Hepatocyte (in vitro differentiated cells): ENCODE data around the gene FBH1.

Experiments
- CTCF ChIP-seq: fragments of 200-600 bp; sonication (generic); IDR thresholded peaks from 2 replicates; pipeline ENCODE4 v1.5.1; 2016; ENCODE audit warnings: antibody characterized with exemption, mild to moderate bottlenecking; ENCODE audit not compliant: poor library complexity
- EZH2 ChIP-seq: fragments of 200-600 bp; sonication (generic); IDR thresholded peaks from 2 replicates; pipeline ENCODE4 v1.6.1; 2016; ENCODE audit warnings: antibody characterized with exemption, mild to moderate bottlenecking, borderline replicate concordance

GRCh38 chr10:5887029-5887428 lies 3.0 kb upstream of the FBH1 start:
- TF ChIP-seq CTCF = no peak
- TF ChIP-seq EZH2 = no peak
